Kidney (tissue), 14 donors: Measurements from ENCODE around the gene LMO1. TPM values are rescaled to one million over a fixed set of nuclear protein-coding genes. Genes with fewer than 3 reads are reported as not detected.
A peak's percentile ranks its signal among the peaks of the same experiment; 100 is the strongest.

Experiments used
- DNase-seq, 5 donors: peaks; one replicate each; pipeline ENCODE4 v3.0.0-alpha.2; 2013 to 2020
- FAIRE-seq: peaks from 2 replicates; lab custom pipeline; 2012; peaks lifted over from hg19 to GRCh38; lab: Jason Lieb, UNC
- H3K27ac ChIP-seq, 2 donors: one replicate each; pipeline ENCODE4 v1.7.0; 2013; ENCODE audit warnings: low read depth in 2 of 2, low read length in 2 of 2, inconsistent platforms in 1 of 2
- H3K27me3 ChIP-seq: one replicate; pipeline ENCODE4 v1.7.1; 2013; ENCODE audit warnings: low read length, inconsistent platforms; ENCODE audit not compliant: control insufficient read depth, insufficient read depth
- H3K36me3 ChIP-seq, 3 donors: one replicate each; pipeline versions ENCODE4 v1.7.0 to v1.7.1; 2013; ENCODE audit warnings: low read length in 3 of 3, control low read depth in 1 of 3, inconsistent platforms in 1 of 3; ENCODE audit not compliant: insufficient read depth in 3 of 3, control insufficient read depth in 2 of 3
- H3K4me1 ChIP-seq, 3 donors: one replicate each; pipeline versions ENCODE4 v1.7.0 to v1.7.1; 2013; ENCODE audit warnings: low read length in 3 of 3, inconsistent platforms in 1 of 3, low read depth in 1 of 3; ENCODE audit not compliant: control insufficient read depth in 2 of 3, insufficient read depth in 2 of 3
- H3K4me3 ChIP-seq, 3 donors: one replicate each; pipeline versions ENCODE4 v1.7.0 to v1.8.1; 2013; ENCODE audit warnings: low read length in 3 of 3, control low read depth in 1 of 3, inconsistent platforms in 1 of 3
- H3K9ac ChIP-seq, 3 donors: one replicate each; pipeline versions ENCODE4 v1.7.0 to v1.7.1; 2013; ENCODE audit warnings: low read length in 3 of 3, control low read depth in 1 of 3, inconsistent platforms in 1 of 3
- H3K9me3 ChIP-seq, 3 donors: one replicate each; pipeline versions ENCODE4 v1.7.0 to v1.7.1; 2013; ENCODE audit warnings: low read length in 3 of 3, control low read depth in 1 of 3, inconsistent platforms in 1 of 3; ENCODE audit not compliant: control insufficient read depth in 2 of 3, insufficient read depth in 1 of 3
- intact Hi-C: fragments of 100-400 bp; cut with DNase I; formaldehyde crosslinking; loops from one replicate; pipeline ENCODE4 v1.11.1; 2022
- polyA plus RNA-seq: library from polyadenylated mRNA; stranded (reverse); fragments of 350-450 nt; fragmentation: Illumina TruSeq; extraction: RNeasy Lipid Tissue Mini Kit (QIAGEN cat#74804); gene quantifications from one replicate; pipeline ENCODE4 v1.2.3, GENCODE V29; 2014; ENCODE audit warnings: low read depth, low replicate concordance; ENCODE audit not compliant: insufficient read depth
- total RNA-seq: library from RNA; stranded (reverse); fragmentation: NEBNext Ultra II Directional; extraction: Animal tissue kit (Norgen Biotek cat#: 25700); gene quantifications from one replicate; pipeline ENCODE4 v1.2.1, GENCODE V29; 2021
- TF ChIP-seq, protein P1 (sequence below): IDR thresholded peaks from 3 replicates; pipeline ENCODE4 v1.5.1; 2012; ENCODE audit warnings: mild to moderate bottlenecking, moderate library complexity, borderline replicate concordance; ENCODE audit not compliant: insufficient read depth; ENCODE audit errors: extremely low read depth
- donor health status: control.
- donor health status: control.
- donor health status: control.
- donor health status: control.
- donor health status: control.
- donor health status: DM: yes; HTN: yes; CAD: no.
- donor health status: Normal renal cell carcinoma (clear cell type).

LMO1 gene
- total and polyA plus RNA-seq, 2 donors from 2014 or later: 0.95 TPM; not detected in 1

DNA sequence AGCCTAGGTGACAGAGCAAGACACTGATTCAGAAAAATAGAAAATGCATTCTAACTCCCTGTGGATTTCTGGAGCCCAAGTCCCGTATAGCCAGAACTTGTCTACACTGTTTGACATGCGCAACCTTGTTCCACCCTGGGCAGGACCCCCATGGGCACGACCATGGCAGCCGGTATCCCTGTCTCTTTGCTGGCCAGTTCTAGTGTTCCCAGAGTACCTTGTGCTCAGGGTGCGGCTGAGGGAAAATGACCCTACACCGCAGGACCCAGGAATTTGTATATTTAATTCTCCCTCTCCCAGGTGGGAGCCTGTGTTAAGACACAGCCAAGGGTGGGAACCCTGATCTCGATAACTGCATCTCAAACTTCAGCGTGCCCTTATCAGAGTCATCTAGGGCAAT lies 58.1 kb downstream of the LMO1 start:
- no peaks in the 10 kb centered on the region for H3K27me3 ChIP-seq
- no peaks in the 10 kb centered on the region for H3K4me1 ChIP-seq
- no peaks in the 10 kb centered on the region for H3K9me3 ChIP-seq
- intact Hi-C loops: no loop called here
- no peak overlapping the region for H3K27ac ChIP-seq
- no peak for FAIRE-seq
- no peak overlapping the region for H3K4me3 ChIP-seq
- TF ChIP-seq, protein P1, sequence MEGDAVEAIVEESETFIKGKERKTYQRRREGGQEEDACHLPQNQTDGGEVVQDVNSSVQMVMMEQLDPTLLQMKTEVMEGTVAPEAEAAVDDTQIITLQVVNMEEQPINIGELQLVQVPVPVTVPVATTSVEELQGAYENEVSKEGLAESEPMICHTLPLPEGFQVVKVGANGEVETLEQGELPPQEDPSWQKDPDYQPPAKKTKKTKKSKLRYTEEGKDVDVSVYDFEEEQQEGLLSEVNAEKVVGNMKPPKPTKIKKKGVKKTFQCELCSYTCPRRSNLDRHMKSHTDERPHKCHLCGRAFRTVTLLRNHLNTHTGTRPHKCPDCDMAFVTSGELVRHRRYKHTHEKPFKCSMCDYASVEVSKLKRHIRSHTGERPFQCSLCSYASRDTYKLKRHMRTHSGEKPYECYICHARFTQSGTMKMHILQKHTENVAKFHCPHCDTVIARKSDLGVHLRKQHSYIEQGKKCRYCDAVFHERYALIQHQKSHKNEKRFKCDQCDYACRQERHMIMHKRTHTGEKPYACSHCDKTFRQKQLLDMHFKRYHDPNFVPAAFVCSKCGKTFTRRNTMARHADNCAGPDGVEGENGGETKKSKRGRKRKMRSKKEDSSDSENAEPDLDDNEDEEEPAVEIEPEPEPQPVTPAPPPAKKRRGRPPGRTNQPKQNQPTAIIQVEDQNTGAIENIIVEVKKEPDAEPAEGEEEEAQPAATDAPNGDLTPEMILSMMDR: no peak
- no peaks in the 10 kb centered on the region for H3K36me3 ChIP-seq
- no peak for DNase-seq
- H3K9ac ChIP-seq: no peak overlapping the region

DNA sequence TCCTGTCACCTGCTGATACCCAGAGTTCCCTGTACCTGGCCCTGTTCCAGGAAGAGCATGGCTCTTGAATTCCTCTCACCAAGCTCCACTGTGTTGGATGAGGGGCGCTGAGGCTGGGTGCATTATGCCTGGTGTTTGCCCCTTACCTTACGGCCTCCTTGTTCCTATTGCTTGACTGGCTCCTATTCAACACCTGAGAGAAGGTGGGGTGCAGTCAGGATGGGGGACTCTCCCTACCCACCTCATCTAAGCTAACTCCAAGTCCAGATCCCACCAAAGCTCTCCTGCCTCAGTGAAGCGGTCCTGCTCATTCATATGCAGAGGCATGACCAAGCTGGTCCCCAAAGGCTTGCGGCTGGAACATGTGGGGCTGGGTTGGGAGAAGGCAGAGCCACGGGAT lies 59.1 kb downstream of the LMO1 start:
- DNase-seq (peak in 1 of 5 donors; percentile 8), FAIRE-seq (no peak)
- Histone ChIP-seq H3K9ac (no peak overlapping the region), H3K4me3 (no peak overlapping the region), H3K9me3 (no peaks in the 10 kb centered on the region), H3K27me3 (no peaks in the 10 kb centered on the region), H3K27ac (no peak overlapping the region), H3K4me1 (no peaks in the 10 kb centered on the region), H3K36me3 (no peaks in the 10 kb centered on the region)
- intact Hi-C loops: no loop called here
- TF ChIP-seq, protein P1: no peak

DNA sequence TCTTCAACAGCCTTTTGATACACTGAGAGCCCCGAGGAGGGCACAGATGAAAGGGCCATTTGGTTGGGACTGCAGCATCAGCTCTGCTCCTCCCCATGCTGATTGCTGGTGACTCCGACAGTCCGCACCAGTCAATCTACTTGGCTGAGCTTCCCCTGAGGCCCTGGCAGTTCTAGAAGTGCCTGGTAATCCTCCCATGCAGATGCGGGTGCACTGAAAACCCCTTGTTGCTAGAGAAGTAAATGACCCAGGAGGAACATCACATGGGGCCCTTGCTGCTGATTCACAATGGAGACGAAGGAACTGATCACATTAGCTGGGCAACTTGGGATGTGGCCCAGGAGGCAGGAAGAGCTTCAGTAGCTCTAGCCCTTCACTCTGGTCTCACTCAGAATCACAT lies 59.7 kb downstream of the LMO1 start:
- Histone ChIP-seq H3K4me3 (no peak overlapping the region), H3K4me1 (no peaks in the 10 kb centered on the region), H3K9me3 (no peaks in the 10 kb centered on the region), H3K27me3 (no peaks in the 10 kb centered on the region), H3K9ac (no peak overlapping the region), H3K36me3 (no peaks in the 10 kb centered on the region), H3K27ac (no peak overlapping the region)
- FAIRE-seq: no peak
- intact Hi-C loops: no loop called here
- DNase-seq: no peak
- TF ChIP-seq, protein P1: no peak

DNA sequence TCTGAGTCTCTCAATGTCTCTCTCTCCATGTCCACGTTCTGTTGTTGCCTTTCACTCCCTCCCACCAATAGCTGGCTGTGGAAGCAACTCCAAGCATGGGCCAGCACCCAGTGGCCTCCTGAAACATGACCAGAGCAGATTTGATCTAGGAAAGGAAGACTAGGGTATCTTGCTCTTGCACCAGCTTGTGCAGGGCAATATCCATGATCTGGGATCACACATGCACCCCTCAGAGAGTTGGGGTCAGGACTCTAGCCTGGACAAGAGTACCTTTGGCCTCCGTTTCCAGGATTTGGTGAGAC lies 60.3 kb downstream of the LMO1 start:
- H3K4me3 ChIP-seq: no peak overlapping the region
- no peaks in the 10 kb centered on the region for H3K4me1 ChIP-seq
- H3K27me3 ChIP-seq: no peaks in the 10 kb centered on the region
- DNase-seq (no peak), FAIRE-seq (no peak)
- intact Hi-C loops: no loop called here
- no peak overlapping the region for H3K9ac ChIP-seq
- no peaks in the 10 kb centered on the region for H3K9me3 ChIP-seq
- no peaks in the 10 kb centered on the region for H3K36me3 ChIP-seq
- TF ChIP-seq, protein P1: no peak
- no peak overlapping the region for H3K27ac ChIP-seq
